ENCODE results near the gene ITGA1. TPM values are rescaled to one million over a fixed set of nuclear protein-coding genes. Genes with fewer than 3 reads are reported as not detected.

The ITGA1 gene
- total RNA-seq, 3 donors from 2014 or later: 26.2 to 49.2 (median 36.6) TPM

DNA sequence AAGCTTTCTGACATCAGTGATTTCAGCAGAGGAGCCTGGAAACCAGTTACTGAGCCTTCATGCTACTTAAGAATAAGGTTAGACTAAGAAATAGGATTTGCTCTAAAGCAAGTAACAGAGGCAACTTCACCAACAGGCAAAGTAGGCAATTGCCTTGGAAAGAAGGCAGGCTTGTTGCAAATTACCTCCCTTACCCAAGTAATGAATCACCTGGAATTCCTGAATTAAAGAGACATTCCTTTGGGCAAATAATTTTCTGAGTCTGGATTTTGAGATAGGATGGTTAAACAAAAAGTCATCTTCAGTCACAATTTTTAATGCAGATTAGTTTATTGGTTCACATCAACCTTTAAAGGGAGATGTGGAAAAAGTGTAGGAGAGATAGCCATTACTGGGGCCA, 92.8 kb downstream of the ITGA1 start:
- Histone ChIP-seq H3K9me3 (no peaks in the 10 kb centered on the region), H3K4me1 (no peaks in the 10 kb centered on the region), H3K27me3 (no peaks in the 10 kb centered on the region), H3K36me3 (no peaks in the 10 kb centered on the region), H3K4me3 (no peak overlapping the region), H3K27ac (no peak overlapping the region)
- TF ChIP-seq POLR2AphosphoS5 (IDR thresholded peaks at IDR 0.05) (no peak), POLR2A (IDR thresholded peaks at IDR 0.05) (no peak)
- TF ChIP-seq, protein P1, sequence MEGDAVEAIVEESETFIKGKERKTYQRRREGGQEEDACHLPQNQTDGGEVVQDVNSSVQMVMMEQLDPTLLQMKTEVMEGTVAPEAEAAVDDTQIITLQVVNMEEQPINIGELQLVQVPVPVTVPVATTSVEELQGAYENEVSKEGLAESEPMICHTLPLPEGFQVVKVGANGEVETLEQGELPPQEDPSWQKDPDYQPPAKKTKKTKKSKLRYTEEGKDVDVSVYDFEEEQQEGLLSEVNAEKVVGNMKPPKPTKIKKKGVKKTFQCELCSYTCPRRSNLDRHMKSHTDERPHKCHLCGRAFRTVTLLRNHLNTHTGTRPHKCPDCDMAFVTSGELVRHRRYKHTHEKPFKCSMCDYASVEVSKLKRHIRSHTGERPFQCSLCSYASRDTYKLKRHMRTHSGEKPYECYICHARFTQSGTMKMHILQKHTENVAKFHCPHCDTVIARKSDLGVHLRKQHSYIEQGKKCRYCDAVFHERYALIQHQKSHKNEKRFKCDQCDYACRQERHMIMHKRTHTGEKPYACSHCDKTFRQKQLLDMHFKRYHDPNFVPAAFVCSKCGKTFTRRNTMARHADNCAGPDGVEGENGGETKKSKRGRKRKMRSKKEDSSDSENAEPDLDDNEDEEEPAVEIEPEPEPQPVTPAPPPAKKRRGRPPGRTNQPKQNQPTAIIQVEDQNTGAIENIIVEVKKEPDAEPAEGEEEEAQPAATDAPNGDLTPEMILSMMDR (IDR thresholded peaks at IDR 0.05): no peak
- intact Hi-C loops (cut with DNase I; ENCODE audit: low total_unique reads): no loop called here
- no peak for DNase-seq (ENCODE audit: low spot score in 2 of 2)

DNA sequence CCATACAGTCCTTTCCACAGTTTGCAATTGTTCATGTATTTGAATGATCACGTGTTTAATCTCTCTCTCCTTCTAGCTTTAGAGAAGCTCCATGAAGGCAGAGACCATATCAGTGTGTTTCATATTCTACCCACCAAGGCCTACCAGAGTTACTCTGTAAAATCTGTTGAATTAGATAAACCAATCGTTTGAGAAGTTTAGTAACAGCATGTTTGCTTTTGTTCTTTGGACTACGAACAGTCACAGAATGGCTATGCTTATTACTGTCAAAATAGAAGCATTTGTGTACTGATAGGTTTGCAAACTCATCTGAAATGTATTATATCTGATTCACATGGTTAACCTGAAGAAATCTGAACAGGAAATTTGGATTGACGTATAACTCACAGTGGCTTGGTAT, 93.8 kb downstream of the ITGA1 start:
- no peaks in the 10 kb centered on the region for H3K4me1 ChIP-seq
- intact Hi-C loops (cut with DNase I; ENCODE audit: low total_unique reads): no loop called here
- TF ChIP-seq POLR2AphosphoS5 (IDR thresholded peaks at IDR 0.05): no peak
- no peak for TF ChIP-seq POLR2A (IDR thresholded peaks at IDR 0.05)
- TF ChIP-seq, protein P1 (IDR thresholded peaks at IDR 0.05): no peak
- no peaks in the 10 kb centered on the region for H3K27me3 ChIP-seq
- DNase-seq (ENCODE audit: low spot score in 2 of 2): no peak
- no peak overlapping the region for H3K4me3 ChIP-seq
- no peak overlapping the region for H3K27ac ChIP-seq
- H3K36me3 ChIP-seq: no peaks in the 10 kb centered on the region
- no peaks in the 10 kb centered on the region for H3K9me3 ChIP-seq

DNA sequence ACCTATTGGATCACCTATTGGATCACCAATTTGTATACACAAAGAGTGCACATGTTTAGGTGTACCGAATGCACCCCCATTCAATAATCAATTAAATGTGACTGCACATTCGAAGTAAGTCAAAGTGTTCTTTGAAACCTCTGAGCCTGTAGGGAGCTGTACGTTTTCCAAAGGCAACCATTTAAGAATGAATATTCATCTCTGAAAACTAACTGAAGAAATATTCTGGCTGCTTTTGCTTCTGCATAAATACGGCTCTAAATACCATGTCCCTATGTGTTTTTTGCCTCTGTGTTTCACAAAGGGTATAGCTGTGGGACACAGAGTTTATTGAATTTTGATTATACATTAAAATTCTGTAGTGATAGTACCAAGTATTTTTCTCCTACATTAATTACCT, 95.4 kb downstream of the ITGA1 start:
- Histone ChIP-seq H3K9me3 (no peaks in the 10 kb centered on the region), H3K27me3 (no peaks in the 10 kb centered on the region), H3K4me3 (no peak overlapping the region), H3K36me3 (no peaks in the 10 kb centered on the region), H3K4me1 (no peaks in the 10 kb centered on the region), H3K27ac (no peak overlapping the region)
- DNase-seq (ENCODE audit: low spot score in 2 of 2): no peak
- intact Hi-C loops (cut with DNase I; ENCODE audit: low total_unique reads): no loop called here
- TF ChIP-seq, protein P1 (IDR thresholded peaks at IDR 0.05): no peak
- no peak for TF ChIP-seq POLR2AphosphoS5 (IDR thresholded peaks at IDR 0.05)
- no peak for TF ChIP-seq POLR2A (IDR thresholded peaks at IDR 0.05)

DNA sequence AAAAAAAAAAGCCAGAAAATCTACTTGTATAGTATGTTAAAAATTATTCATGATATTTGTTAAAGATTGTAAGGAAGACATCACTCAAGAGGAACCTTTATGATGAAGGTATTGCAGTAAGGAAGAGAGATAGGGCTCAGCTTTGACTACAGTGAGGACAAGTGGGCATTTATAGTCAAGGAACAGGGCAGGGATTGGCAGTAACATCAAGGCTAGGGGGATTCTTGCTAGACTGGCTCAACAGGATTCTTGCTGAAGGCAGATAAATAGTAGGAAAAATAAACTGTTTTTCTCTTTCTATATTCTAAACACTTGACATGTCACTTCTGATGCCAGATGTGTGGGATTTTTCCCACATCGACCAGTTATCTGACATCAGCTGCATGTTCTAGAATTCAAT, 96.7 kb downstream of the ITGA1 start:
- Histone ChIP-seq H3K27ac (no peak overlapping the region), H3K27me3 (no peaks in the 10 kb centered on the region), H3K4me3 (no peak overlapping the region), H3K4me1 (no peaks in the 10 kb centered on the region), H3K36me3 (no peaks in the 10 kb centered on the region), H3K9me3 (no peaks in the 10 kb centered on the region)
- TF ChIP-seq POLR2A (IDR thresholded peaks at IDR 0.05) (no peak), POLR2AphosphoS5 (IDR thresholded peaks at IDR 0.05) (no peak)
- TF ChIP-seq, protein P1 (IDR thresholded peaks at IDR 0.05): no peak
- intact Hi-C loops (cut with DNase I; ENCODE audit: low total_unique reads): no loop called here
- no peak for DNase-seq (ENCODE audit: low spot score in 2 of 2)

DNA sequence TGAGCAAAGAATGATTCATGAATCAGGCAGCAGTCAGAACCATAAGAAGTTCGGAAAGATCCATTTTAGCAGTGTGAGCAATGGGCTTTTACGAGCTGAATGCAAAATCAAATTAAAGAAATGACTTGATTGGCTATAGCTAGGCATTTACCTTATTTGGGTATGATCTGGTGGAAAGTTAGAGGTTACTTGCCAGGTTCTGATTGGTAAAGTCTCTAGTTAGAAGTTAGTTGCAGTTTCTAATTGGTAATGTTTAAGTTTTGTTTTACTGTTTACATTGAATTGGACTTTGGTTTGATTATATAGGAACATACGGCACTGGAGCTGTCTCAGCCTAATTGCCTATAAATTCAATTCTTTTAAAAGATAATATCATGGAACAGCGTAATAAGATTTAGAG, 97.9 kb downstream of the ITGA1 start:
- intact Hi-C loops (cut with DNase I; ENCODE audit: low total_unique reads): no loop called here
- Histone ChIP-seq H3K36me3 (no peaks in the 10 kb centered on the region), H3K27me3 (no peaks in the 10 kb centered on the region), H3K4me3 (no peak overlapping the region), H3K9me3 (no peaks in the 10 kb centered on the region), H3K27ac (no peak overlapping the region), H3K4me1 (no peaks in the 10 kb centered on the region)
- no peak for DNase-seq (ENCODE audit: low spot score in 2 of 2)
- TF ChIP-seq POLR2A (IDR thresholded peaks at IDR 0.05) (no peak), POLR2AphosphoS5 (IDR thresholded peaks at IDR 0.05) (no peak)
- TF ChIP-seq, protein P1 (IDR thresholded peaks at IDR 0.05): no peak

All from breast epithelium (tissue), 4 donors.